ENCODE measurements around the gene MAGOHB.

Gene MAGOHB

GRCh38 chr12:10636124-10636523 is 22.7 kb upstream of the MAGOHB start:
- no peaks in the 10 kb centered on the region for H3K27me3 ChIP-seq
- H3K9ac ChIP-seq: no peak overlapping the region
- H3K9me3 ChIP-seq (replicated peaks in 1 of 11): no peaks in the 10 kb centered on the region
- TF ChIP-seq Cebpa-rat (IDR thresholded peaks at IDR 0.05): no peak
- no peak overlapping the region for H3K4me2 ChIP-seq
- no peaks in the 10 kb centered on the region for H3K4me1 ChIP-seq
- no peak overlapping the region for H3K27ac ChIP-seq
- no peak overlapping the region for H3K4me3 ChIP-seq
- no peaks in the 10 kb centered on the region for H3K36me3 ChIP-seq
- no peaks in the 10 kb centered on the region for H4K20me1 ChIP-seq

GRCh38 chr12:10635306-10635705 is 21.9 kb upstream of the MAGOHB start:
- Histone ChIP-seq H3K9ac (no peak overlapping the region), H3K4me3 (no peak overlapping the region), H3K27ac (no peak overlapping the region), H3K27me3 (no peaks in the 10 kb centered on the region), H3K9me3 (replicated peaks in 1 of 11) (no peaks in the 10 kb centered on the region), H4K20me1 (no peaks in the 10 kb centered on the region), H3K36me3 (no peaks in the 10 kb centered on the region), H3K4me1 (no peaks in the 10 kb centered on the region), H3K4me2 (no peak overlapping the region)
- no peak for TF ChIP-seq Cebpa-rat (IDR thresholded peaks at IDR 0.05)

DNA sequence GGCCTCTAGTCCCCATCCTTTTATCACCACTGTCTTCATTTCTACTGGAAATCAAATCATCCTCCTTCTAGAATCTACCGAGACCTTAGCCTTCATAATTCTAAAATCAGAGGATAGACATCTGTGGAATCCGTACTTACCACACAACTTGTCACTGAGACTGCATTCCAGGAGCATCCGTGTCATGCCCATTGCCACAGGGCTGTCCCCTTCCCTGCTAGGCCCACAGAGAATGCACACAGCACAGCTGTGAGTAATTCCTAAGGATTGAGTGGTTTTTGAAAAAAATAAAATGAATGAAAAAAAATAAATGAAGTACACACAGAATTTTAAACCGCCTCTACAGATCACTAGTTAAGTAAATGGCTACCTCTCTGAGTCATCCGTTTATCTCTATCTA is 21.0 kb upstream of the MAGOHB start:
- H3K4me2 ChIP-seq: no peak overlapping the region
- no peaks in the 10 kb centered on the region for H4K20me1 ChIP-seq
- TF ChIP-seq Cebpa-rat (IDR thresholded peaks at IDR 0.05): no peak
- no peak overlapping the region for H3K4me3 ChIP-seq
- no peaks in the 10 kb centered on the region for H3K9me3 ChIP-seq (replicated peaks in 1 of 11)
- H3K9ac ChIP-seq: no peak overlapping the region
- no peaks in the 10 kb centered on the region for H3K27me3 ChIP-seq
- no peaks in the 10 kb centered on the region for H3K4me1 ChIP-seq
- H3K36me3 ChIP-seq: no peaks in the 10 kb centered on the region
- H3K27ac ChIP-seq: no peak overlapping the region

DNA sequence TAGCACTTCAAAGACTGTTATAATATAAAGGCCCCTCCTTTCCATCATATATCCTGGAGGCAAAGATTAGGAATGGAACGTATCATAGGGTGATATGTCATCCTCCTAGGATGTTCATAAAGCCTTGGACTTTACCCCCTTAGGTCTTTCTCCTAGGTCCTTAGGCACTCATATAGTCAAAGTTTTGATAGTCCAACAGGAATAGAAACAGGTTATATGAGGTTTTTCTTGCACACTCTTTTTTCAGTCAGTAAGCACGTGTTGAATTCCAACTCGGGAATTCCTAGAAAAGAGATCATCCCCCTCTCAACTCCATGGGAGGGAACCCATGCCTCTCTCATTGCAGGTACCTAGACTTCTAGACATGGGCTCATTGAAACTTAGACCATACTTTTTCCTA is 20.1 kb upstream of the MAGOHB start:
- Histone ChIP-seq H3K36me3 (no peaks in the 10 kb centered on the region), H3K9ac (no peak overlapping the region), H3K4me2 (no peak overlapping the region), H3K27ac (no peak overlapping the region), H3K27me3 (no peaks in the 10 kb centered on the region), H3K9me3 (replicated peaks in 1 of 11) (no peaks in the 10 kb centered on the region), H3K4me1 (no peaks in the 10 kb centered on the region), H3K4me3 (no peak overlapping the region), H4K20me1 (no peaks in the 10 kb centered on the region)
- no peak for TF ChIP-seq Cebpa-rat (IDR thresholded peaks at IDR 0.05)

DNA sequence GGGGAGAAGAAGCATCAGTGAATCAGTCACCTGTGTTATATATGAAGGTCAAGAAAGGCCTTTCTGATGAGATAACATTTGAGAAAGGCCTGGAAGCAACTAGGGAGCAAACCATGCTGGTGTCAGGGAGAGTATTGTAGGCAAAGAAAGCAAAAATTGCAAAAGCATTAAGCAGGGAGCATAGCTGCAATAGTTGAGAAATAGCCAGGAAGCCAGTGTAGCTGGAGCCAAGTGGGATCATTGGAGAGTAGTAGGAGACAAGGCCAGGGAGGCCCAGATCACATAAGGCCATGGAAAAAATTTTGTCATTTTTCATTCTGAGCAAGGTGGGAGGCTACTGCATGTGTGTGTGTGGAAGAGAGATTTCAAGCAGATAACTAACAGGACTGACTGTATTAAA is 18.8 kb upstream of the MAGOHB start:
- Histone ChIP-seq H3K27me3 (no peaks in the 10 kb centered on the region), H3K4me1 (no peaks in the 10 kb centered on the region), H3K9me3 (replicated peaks in 1 of 11) (no peaks in the 10 kb centered on the region), H4K20me1 (no peaks in the 10 kb centered on the region), H3K4me2 (no peak overlapping the region), H3K27ac (no peak overlapping the region), H3K4me3 (no peak overlapping the region), H3K36me3 (no peaks in the 10 kb centered on the region), H3K9ac (no peak overlapping the region)
- no peak for TF ChIP-seq Cebpa-rat (IDR thresholded peaks at IDR 0.05)

DNA sequence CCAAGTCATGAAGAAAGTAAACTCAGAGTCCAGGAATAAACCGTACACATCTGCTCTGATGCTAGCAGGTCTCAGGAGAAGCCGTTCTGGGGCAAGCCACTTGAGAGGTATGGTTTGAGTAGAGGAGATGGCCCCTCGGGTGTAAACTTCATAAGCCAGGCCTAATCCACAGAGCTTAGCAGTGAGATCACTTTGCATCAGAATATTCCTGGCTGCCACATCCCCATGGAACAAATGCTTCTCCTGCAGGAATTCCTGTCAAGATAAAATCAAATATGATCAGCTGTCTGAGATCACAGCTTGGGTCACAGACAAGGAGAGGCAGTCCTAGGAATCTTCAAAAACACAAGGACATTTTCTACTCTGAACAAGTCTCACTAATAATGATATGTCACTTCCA is 11.2 kb upstream of the MAGOHB start:
- no peak for TF ChIP-seq Cebpa-rat (IDR thresholded peaks at IDR 0.05)
- no peak overlapping the region for H3K4me3 ChIP-seq
- no peak overlapping the region for H3K4me2 ChIP-seq
- no peak overlapping the region for H3K27ac ChIP-seq
- no peaks in the 10 kb centered on the region for H3K27me3 ChIP-seq
- H3K9ac ChIP-seq: no peak overlapping the region
- no peaks in the 10 kb centered on the region for H3K36me3 ChIP-seq
- H4K20me1 ChIP-seq: no peaks in the 10 kb centered on the region
- no peaks in the 10 kb centered on the region for H3K4me1 ChIP-seq
- H3K9me3 ChIP-seq (replicated peaks in 1 of 11): no peaks in the 10 kb centered on the region

GRCh38 chr12:10623131-10623530 is 9.7 kb upstream of the MAGOHB start:
- Histone ChIP-seq H3K4me2 (no peak overlapping the region), H3K4me3 (no peak overlapping the region), H3K4me1 (no peaks in the 10 kb centered on the region), H4K20me1 (no peaks in the 10 kb centered on the region), H3K27ac (no peak overlapping the region), H3K36me3 (no peaks in the 10 kb centered on the region), H3K27me3 (no peaks in the 10 kb centered on the region), H3K9ac (no peak overlapping the region), H3K9me3 (replicated peaks in 1 of 11) (no peaks in the 10 kb centered on the region)
- no peak for TF ChIP-seq Cebpa-rat (IDR thresholded peaks at IDR 0.05)

DNA sequence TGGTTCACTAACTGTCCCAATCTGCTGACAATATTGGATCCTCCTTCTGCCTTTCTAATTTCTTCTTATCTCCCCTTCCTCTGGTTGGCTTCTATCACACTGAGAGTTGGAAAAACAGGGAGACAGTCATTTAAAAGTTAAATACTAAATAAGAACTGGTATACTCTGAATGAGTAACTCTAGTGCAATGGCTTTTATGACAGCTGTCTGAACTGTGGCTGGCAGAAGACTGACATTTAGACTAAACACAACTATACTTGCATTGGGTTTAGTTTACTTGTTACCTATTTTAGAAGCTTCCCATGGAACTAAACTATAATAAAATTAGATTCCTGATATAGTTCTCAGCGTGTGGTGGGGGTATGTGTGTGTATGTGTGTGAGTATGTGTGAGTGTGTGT is 7.9 kb upstream of the MAGOHB start:
- Histone ChIP-seq H3K4me3 (no peak overlapping the region), H3K27ac (no peak overlapping the region), H4K20me1 (no peaks in the 10 kb centered on the region), H3K4me2 (no peak overlapping the region), H3K4me1 (no peaks in the 10 kb centered on the region), H3K36me3 (no peaks in the 10 kb centered on the region), H3K9ac (no peak overlapping the region), H3K27me3 (no peaks in the 10 kb centered on the region), H3K9me3 (replicated peaks in 1 of 11) (no peaks in the 10 kb centered on the region)
- TF ChIP-seq Cebpa-rat (IDR thresholded peaks at IDR 0.05): no peak

DNA sequence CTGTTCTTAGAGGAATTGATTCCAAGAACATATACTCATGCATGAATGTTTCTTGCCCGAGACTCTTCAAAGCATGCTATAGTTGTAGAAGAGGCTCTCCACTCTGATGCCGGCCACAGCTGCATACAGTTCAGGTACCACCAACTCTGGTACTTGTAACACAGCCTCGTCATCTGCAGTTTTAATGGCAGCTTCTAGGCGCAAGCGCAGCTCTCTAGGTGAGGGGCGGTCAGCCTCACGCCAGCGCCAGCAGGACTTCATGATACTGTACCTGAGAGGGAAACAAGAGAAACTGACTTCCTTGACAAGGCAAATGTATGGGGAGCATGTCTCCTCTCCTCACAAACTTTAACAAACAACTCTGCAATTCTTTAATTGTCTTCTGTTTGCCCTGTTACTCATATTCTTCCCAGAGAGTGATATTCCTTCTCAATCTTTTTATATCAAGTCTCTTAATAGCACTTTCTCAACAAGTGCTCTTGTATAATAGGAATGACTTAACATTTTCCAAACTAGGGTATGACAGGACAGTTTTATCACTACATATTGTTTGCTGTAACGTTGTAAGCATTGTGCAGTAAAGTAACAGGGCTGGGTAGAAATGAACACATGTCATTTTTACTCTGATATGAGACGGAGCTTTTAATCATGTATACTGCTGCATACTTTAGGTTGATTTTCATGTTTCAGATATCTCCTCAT is 6.8 kb upstream of the MAGOHB start:
- Histone ChIP-seq H3K4me1 (no peaks in the 10 kb centered on the region), H3K27ac (no peak overlapping the region), H3K4me2 (no peak overlapping the region), H3K27me3 (no peaks in the 10 kb centered on the region), H3K9me3 (replicated peaks in 1 of 11) (no peaks in the 10 kb centered on the region), H4K20me1 (no peaks in the 10 kb centered on the region), H3K36me3 (no peaks in the 10 kb centered on the region), H3K9ac (no peak overlapping the region), H3K4me3 (no peak overlapping the region)
- TF ChIP-seq Cebpa-rat (IDR thresholded peaks at IDR 0.05): no peak

DNA sequence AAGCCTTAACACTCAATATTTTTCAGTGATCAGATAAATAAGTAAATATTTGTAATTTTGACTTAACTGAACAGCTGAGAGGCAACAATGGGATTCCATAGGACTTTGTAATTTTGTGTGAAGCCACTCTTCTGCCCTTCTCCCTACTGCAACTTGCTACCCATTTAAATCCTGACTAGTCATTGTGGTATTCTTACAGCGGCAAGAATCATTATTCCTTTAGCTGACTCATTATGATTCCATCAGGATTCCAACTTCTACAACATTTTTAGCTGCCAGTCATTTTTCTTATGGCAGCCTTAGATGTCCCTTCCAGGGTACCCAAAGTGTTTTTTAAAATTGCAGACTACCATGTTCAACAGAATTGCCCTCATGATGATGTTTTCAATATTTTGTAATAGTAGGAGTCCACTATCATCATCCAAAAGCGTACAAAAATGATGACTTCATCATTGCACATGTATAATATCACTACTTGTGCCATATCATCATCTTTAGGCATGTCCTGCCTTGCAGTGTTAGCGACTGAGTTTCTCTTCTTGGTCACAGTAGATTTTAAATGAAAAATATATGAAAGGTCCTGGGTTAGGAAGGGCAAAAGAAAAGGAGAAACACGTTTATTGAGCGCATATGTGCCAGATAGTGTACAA is 5.1 kb upstream of the MAGOHB start:
- Histone ChIP-seq H4K20me1 (no peaks in the 10 kb centered on the region), H3K4me2 (no peak overlapping the region), H3K36me3 (no peaks in the 10 kb centered on the region), H3K9ac (no peak overlapping the region), H3K27me3 (no peaks in the 10 kb centered on the region), H3K4me3 (no peak overlapping the region), H3K9me3 (replicated peaks in 1 of 11) (no peaks in the 10 kb centered on the region), H3K4me1 (peaks cover 0 to 6% (median 5%) of the 10 kb centered on the region in 10 experiments; a peak in 8 of 20 replicates), H3K27ac (no peak overlapping the region)
- TF ChIP-seq Cebpa-rat (IDR thresholded peaks at IDR 0.05): no peak
